Ovary (tissue), 3 donors: ENCODE measurements around the gene CGB8.
"Not testable (repeated sequence)": the region's sequence is repeated elsewhere in the genome, so short reads cannot be mapped to it uniquely, and the experiment has no call there.

Source experiments
- EP300 ChIP-seq: sonication (generic); formaldehyde crosslinking; IDR thresholded peaks from one replicate; pipeline ENCODE4 v1.6.1; 2017; ENCODE audit warnings: antibody characterized with exemption
- POLR2A ChIP-seq: fragments of 450-650 bp; IDR thresholded peaks from one replicate; pipeline ENCODE4 v1.6.1; 2017; ENCODE audit warnings: antibody characterized with exemption, mild to moderate bottlenecking, moderate library complexity
- TF ChIP-seq, protein P1 (sequence below), 3 donors: fragments of 450-650 bp in 2 of 3; fragments of 200-600 bp in 1 of 3; IDR thresholded peaks; one replicate each; pipeline versions ENCODE4 v1.5.1 to v1.8.0; 2016 to 2022; ENCODE audit warnings: antibody characterized with exemption in 3 of 3, mild to moderate bottlenecking in 1 of 3
- donor health status: DM: no; HTN: no; CAD: no.

DNA sequence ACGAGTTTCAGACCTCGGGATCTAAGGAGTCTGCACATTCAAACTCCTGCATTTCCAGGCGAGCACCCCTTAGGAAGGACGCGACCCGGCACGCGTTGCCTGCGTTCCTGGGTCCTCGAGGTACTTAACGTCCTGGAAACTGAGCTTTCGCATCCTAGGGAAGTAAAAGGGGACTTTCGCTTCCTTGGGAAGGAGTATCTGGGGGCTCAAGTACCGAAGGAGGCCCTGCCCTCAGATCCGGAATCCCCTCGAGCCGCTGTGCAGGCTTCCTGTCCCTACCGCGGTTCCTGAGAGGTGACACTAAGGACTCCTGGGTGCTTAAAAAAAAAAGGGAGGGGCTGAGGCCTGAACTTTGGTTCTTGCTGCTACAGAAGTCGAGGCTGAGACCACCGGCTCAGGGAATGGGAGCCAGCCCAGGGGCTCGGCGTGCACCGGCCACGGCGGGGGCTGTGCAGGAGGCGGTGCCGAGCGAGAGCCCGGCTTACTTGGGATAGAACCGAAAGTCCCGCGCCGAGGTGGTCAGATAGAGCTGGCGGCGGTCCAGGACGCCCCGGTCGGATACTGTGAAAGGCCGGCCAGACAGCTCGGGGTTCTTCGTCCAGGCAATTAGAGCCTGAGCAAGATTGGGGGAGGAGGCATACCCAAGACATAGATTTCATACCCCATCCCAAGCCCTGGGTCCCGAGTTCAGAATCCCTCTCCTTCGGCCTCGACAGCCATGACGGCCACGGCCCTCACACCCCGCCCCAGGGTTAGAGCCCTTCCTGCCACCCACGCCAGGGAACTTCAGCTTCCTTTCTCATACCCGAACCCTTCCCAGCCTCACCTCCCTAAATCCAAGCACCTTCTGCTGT lies 30.3 kb downstream of the CGB8 start:
- TF ChIP-seq, protein P1, sequence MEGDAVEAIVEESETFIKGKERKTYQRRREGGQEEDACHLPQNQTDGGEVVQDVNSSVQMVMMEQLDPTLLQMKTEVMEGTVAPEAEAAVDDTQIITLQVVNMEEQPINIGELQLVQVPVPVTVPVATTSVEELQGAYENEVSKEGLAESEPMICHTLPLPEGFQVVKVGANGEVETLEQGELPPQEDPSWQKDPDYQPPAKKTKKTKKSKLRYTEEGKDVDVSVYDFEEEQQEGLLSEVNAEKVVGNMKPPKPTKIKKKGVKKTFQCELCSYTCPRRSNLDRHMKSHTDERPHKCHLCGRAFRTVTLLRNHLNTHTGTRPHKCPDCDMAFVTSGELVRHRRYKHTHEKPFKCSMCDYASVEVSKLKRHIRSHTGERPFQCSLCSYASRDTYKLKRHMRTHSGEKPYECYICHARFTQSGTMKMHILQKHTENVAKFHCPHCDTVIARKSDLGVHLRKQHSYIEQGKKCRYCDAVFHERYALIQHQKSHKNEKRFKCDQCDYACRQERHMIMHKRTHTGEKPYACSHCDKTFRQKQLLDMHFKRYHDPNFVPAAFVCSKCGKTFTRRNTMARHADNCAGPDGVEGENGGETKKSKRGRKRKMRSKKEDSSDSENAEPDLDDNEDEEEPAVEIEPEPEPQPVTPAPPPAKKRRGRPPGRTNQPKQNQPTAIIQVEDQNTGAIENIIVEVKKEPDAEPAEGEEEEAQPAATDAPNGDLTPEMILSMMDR (IDR thresholded peaks at IDR 0.05): not testable (repeated sequence)
- TF ChIP-seq EP300, POLR2A: not testable (repeated sequence)
